Tongue (tissue), 2 donors: ENCODE measurements around the gene UGP2. TPM values are rescaled to one million over a fixed set of nuclear protein-coding genes. Genes with fewer than 3 reads are reported as not detected.
"Not testable (repeated sequence)": the region's sequence is repeated elsewhere in the genome, so short reads cannot be mapped to it uniquely, and the experiment has no call there.

ENCODE experiments used
- DNase-seq: peaks from one replicate; pipeline ENCODE4 v3.0.0-alpha.2; 2015
- total RNA-seq: library from RNA; depleted of rRNA; stranded (reverse); fragments of >200 nt; gene quantifications from one replicate; pipeline ENCODE4 v1.2.3, GENCODE V29; 2014

The UGP2 gene
- total RNA-seq, 1 donor from 2014 or later: 545 TPM

DNA sequence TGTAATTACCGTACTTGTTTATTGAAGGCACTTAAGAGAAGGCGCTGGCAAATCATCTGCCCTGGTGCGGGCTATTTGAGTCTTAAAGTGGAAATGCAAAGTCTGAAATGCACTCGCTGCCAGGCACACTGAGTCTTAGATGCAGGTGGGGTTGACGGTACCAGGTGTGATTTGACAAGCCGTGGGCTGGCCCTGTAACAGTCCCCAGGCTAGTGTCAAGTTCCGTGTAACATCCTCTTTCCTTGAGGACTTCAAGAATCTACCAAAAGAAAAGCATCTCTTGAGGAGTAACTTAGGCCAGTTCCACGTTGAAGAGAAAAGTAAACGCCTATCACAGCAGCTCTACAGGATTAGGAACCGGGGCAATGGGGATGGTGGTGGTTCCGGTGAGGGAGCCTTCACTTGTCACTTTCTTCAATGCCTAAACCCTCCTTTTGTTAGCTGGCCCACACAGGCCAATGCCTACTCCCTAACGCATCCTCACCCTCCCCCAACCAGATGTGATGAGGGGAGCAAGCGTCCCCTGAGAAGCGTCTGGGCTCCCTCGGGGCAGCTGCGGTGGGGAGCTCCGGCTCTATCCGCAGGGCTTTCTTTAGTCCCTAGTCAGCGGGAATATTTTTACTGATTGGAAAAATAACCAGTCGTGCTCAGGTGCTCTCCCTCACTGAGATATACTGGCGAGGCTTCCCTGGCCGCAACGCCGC lies 1.5 kb upstream of the UGP2 start:
- no peak for DNase-seq

DNA sequence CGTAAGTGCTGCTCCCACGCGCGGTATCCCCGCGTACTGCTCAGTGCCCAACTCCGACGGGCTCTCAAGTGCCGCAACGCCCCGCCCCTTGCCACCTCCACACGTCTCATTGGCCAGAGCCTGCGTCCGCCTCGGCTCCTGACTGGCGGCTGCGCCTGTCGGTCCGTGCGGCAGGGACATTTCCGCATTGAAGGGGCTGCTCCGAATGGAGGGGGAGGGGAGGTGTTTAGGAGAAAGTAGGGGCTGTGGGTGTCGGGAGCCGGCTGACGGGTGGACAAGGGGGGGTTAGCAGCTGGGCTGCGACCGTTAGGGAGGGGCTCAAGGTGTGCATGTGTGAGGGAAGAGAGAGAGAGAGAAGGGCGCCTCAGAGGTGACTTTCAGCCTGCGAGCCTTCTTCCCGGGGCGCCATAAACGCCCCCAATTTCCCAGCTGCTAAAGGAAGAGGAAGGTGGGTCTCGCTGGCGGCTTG lies 877 bp upstream of the UGP2 start:
- DNase-seq: peak; percentile 99

DNA sequence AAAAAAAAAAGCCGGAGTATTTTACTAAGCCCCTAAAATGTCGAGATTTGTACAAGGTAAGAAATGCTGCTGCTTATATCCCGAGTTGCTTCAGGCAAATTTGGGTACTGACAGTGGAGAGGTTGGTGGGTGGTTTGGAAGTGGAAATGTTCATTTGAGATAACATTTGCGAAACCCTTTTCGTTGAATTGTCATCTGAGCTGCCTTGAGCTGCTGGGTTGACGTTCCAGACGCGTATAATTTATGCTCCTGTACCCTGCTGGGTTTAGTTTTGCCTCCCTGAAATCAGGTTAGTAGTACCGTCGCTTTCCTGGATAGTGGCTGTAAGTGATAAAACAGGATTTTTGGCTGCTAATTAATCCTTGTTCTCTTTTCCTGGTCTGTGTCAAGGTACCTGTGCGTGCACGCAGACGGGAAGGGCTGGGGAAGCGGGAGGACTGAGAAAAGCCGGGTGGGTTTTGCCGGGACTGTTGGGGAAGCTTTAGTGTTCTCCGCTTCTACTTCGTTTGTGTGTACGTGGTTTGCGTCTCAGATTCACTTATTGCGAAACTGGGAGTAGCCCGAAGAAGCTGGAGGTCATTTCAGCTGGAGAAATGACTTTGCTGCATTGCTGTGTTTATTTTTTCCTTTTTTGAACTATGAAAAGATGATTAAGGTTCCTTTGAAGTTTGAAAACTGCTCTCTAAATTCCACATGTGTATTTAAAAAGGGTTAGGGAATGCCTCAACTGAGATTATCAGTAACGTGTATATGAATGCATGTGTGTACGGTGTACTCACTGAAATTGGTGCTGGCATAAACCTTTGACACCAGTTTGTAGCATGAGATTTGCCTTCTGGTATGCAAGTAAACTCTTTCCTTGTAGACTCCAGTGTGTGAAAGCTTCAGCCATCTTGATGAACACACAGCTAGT lies 709 bp downstream of the UGP2 start:
- DNase-seq: peak; percentile 69

DNA sequence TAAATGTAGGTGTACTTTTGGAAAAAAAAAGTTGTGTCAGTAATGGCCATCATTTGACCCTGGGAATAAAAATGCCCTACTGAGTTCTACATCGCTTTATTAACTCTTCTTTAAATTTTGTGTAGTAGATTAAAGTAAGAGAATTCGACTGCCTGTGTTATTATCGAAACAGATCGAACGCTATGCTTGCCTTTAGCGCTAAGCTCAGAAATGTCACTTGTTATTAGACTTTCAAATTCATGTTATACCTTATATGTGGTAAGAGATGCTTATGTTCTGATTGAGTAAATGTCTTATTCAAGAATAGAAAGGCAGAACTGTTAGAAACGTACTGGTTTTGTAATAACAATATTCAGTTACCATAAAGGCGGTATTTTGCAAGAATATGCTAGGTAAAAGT lies 1.4 kb downstream of the UGP2 start:
- no peak for DNase-seq

DNA sequence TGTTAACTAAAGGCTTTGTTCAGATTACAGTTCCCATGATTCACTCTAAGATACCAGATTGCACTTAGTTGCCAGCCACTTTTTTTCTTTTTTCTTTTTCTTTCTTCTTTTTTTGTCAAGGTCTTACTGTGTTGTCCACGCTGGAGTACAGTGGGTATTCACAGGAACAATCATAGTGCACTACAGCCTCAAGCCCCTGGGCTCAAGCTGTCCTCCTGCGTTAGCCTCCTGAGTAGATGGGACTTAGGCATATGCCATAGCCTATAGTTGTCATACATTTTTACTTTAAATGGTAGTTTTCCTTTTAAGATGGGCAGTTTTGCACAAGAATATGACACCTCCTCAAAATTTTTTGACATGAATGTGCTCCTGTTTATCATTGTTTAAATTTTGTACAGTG lies 2.1 kb downstream of the UGP2 start:
- DNase-seq: no peak

DNA sequence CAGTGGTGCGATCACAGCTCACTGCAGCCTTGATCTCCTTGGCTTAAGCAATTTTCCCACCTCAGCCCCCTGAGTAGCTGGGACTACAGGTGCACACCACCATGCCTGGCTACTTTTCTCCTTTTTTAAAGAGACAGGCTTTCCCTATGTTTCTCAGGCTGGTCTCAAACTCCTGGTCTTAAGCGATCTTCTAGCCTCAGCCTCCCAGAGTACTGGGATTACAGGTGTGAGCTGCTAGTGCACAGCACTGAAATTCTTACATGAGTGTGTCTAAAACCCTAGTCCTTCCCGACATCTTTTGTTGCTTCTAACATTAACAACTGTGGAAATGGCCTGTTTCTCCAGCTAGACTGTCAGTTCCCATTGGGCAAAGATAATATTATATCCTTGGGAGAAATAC lies 2.9 kb downstream of the UGP2 start:
- no peak for DNase-seq

DNA sequence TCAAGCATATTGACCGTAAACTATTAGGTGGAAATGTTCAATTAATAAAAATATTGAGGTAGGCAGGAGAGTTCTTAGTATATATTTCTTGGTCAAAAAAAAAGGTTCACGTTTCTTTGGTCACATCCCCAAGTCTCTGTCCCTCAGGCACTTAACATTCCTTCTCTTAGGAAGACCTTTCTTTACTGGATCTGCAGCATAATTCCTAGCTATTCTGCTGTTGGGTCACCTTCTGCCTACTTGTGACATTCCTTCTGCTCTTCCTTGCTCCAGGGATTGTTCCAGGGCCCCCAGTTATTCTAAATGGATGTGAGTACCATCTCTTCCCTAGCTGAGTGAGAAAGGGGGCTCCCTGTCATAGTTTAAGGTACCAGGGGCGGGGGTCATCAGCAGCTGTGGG lies 4.2 kb downstream of the UGP2 start:
- no peak for DNase-seq

DNA sequence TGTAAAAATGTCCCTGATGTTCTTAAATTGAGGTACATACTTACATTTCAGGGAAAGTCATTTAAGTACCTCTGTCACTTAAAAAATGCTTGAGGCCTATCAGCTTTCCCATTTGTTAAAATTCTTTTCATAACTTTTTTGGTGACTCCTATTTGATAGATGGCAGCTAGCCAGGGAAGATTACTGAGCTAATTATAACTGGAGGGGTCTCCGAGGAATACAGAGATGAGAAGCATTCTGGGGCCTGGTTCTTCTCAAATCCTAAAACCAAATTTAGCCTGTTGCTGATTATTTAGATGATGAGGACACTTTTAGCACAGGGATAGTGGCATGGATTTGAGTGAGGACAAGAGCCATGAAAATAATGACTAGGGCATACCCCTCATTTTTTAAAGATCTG lies 4.8 kb downstream of the UGP2 start:
- peak; percentile 59 for DNase-seq

DNA sequence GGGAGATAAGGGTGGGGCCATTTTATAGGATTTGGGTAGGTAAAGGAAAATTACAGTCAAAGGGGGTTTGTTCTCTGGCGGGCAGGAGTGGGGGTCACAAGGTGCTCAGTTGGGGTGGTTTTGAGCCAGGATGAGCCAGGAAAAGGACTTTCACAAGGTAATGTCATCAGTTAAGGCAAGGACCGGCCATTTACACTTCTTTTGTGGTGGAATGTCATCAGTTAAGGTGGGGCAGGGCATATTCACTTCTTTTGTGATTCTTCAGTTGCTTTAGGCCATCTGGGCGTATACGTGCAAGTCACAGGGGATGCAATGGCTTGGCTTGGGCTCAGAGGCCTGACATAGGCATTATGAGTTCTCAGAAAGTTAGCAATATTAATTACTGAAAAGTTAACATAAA lies 5.9 kb downstream of the UGP2 start:
- not testable (repeated sequence) for DNase-seq

DNA sequence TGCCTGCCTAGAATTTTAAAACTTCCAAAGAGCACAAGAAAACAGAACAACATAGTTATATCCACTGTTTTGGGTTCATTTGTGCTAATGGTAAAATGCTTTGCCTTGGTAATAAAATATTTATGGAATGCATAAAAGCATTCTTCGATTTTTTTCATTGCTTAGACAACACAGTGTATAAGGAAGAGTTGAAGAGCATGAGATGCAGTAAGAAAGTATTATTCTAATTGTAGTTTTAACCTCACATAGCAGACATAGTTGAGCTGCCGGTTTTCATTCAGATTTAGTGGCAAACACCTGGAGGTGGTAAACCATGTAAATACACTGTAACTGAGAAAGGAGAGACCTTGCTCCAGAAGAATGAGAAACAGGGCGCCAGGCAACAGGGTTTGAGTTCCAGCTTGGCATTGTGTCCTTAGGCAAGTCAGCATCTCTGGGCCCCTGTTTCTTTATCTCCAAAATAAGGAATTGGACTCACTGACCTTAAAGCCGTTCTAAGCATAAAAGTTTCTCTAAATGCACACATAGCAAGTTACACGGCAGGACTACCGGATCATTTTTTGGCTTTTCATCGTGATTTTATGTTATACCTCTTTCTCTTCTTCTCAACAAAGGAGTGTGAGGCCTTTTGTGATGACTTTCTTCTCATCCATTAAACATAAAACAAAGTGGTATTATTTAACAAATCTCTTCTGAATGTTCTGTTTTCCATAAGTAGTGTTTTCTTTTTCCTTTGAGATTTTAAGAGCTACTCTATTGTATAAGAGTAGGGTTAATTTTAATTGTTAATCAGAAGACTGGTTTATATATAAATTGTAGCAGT lies 7.9 kb downstream of the UGP2 start:
- DNase-seq: no peak

DNA sequence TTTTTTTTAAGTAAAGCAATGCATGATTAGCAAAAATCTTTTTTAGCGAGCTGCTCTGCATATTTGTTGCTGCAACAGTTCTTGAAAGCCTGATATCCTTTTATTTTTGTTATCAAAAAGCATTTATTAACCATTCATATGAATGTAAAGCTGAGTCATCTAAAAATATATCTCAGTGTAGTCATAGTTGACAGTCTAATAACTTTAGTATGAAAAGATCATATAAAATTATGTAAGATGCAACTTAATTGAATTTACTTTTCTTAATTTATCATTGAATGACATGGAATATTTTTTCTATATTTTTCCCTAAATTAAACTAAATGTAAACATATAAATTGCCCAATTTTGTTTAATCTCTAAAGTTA lies 8.5 kb downstream of the UGP2 start:
- DNase-seq: no peak

DNA sequence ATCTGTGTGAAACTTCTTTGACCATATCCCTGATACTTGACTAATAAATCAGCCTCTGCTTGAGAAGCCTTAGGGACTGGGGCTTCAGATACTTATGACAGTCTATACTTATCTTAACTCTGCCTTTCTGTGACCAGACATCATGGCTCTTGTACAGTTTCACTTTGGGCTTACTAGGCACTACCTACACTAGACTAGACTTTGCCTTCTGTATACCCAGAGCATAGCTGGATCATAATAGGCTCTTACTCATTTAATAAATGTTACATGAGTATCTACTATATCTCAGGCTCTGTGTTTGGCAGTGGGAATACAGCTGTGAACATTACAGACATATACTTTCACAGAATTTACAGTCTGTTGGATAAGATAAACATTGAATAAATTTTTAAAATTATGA lies 9.0 kb downstream of the UGP2 start:
- no peak for DNase-seq

DNA sequence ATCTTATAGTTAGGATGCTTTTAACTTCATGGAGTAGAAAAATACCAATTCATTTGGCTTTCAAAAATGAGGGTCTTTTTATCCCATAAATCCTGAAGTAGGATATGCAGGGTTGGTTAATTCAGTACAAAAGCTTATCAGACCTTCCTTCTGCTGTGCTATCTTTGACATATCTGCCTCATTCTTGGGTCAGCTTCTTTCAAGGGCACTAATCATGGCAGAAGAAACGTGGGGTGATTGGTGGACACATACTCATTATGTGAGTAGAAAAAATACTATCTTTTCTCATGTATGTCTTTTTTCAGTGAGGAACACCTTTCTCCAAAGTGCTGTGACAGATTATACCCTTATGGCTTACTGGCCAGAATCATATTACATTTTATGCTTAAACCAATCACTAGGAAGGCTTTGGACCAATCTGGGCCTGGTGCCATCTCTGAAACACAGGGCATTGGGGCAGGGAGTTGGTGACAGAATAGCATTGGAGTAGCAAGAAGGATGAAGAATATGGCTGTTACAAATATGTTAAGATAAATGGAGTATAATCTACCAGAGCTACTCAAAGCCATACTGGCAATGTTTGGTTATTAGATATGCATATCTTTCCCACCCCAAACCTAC lies 10.1 kb downstream of the UGP2 start:
- DNase-seq: no peak

DNA sequence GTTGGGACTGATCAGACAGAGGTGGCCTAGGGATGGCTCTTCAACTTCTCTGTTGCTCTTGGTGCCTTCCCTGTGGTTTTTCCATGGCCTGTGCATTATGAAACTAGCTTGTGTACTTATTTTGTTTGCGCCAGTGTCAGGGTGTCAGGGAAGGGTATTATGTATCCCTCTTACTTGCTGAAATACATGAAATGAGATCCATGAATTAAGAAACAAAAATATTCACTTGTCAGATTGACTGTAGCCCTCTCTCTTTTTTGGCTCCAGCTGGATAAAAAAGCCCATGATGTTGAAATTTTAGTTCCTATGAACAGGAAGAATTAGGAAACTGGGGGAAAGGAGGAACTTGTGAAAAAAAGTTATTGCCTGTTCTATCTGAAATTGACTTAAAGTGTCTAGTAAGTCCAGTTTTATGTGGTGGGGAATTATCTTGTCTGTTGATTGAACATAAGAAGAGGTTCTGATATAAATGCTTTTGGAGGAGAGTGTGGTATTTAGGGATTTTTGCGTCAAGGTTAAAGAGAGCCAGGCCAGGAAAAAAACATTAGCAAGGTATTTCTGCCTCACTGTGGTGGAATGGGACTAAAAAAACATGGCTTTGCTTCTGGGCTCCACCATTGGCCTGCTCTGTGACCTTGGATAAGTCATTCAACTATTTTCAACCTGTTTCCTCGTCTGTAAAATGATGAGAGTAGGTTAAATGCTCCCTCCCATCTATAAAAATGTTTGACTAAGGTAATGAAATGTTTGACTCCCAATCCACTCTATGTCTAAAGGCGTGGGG lies 12.0 kb downstream of the UGP2 start:
- DNase-seq: no peak

DNA sequence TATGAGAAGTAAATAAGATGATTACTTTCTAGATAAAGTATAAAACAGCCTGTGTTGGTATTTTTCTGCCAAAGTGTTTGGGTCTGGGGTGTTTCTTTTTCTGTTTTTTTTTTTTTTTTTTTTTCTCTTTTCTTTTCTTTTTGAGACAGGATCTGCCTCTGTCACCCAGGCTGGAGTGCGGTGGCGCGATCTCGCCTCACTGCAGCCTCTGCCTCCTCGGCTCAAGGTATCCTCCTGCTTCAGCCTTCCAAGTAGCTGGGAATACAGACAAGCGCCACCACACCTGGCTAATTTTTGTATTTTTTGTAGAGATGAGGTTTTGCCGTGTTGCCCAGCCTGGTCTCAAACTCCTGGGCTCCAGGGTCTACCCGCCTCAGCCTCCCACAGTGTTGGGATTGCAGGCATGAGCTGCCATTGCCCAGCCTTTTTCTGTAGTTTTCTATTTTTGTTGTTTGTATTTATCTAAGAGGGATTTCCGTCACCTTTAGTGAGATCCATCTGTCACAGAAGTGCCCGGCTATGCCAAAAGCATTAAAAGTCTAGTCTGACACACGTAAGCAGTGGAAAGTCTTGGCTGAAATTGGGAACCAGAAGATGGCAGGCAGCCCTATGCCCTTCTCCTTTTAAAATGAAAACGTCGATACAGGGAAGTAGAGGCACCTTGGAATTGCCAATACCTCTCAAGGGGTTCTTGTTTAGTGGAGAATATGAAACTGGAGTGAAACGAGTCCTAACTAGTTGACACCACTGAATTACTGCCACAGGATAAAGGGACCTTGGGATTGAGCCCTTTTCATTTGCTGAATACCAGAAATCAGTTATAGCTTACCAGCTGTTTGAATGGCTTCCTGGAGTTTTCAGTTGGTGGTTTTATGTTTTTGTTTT lies 14.0 kb downstream of the UGP2 start:
- DNase-seq: no peak

DNA sequence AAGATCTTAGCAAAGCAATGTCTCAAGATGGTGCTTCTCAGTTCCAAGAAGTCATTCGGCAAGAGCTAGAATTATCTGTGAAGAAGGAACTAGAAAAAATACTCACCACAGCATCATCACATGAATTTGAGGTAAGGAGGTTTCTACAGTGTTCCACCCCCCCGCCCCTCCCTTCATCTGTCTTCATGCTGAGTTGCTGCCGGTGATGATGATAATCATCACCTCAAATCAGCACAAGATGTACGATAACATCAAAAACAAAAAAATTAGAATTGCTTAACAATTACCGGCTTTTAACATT lies 14.6 kb downstream of the UGP2 start:
- no peak for DNase-seq

DNA sequence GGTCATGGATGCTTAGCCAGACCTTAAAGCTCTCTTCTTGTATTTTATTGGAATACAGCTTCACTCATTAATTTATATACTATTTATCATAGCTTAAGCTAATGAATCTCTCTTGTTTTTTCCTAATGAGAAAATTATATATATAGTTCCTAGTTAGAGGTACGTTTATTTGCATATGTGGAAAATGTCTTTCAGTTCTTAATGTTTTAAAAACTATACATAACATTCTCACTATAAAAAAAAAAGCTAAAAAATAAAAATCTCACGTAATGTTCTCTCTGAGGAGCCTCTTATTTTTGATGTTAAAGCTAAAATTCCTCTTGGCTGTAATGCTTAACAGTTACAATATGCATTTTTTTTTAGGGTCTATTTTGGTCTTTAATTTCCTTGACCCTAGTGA lies 16.6 kb downstream of the UGP2 start:
- DNase-seq: no peak

DNA sequence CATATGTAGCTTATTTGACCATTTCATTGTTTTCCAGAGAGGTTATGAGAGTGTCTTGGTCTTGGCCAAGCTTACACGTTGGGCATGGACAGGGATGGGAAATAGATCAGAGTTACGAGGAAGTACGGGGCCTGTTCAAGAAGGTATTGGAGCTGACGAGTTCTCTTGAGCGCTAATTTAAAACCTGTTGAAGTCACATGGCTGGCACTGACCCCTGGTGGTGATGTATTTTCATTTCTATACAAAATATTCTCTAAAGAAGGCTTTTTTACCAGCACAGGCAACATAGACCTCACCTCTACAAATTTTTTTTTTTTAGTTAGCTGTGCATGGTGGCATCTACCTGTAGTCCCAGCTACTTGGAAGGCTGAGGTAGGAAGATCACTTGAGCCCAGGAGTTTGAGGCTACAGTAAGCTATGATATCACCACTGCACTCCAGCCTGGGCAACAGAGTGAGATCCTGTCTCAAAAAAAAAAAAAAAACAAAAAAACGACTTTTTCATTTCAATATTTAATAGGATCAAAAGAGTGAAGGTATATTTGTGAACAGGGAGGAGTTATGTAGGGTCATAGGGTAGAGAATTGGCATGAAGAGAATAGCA lies 19.6 kb downstream of the UGP2 start:
- DNase-seq: peak; percentile 74

DNA sequence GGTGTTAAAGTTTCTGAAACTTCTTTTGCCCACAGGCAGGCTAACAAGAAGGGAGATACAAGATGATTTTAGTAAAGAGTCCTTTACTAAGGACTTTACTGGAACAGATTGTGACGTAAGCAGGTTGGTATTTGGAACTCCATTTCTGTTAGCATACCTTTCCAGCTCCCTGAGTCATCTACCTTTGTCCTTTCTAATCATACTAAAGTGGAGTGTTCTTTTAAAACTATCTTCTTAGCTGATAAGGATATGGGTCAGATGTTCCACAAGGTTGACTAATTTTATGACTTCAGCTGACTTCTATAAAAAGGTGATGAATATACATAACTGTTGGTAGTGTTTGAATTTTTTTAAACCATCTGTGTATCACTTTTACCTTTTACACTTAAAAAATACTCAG lies 21.1 kb downstream of the UGP2 start:
- DNase-seq: no peak

DNA sequence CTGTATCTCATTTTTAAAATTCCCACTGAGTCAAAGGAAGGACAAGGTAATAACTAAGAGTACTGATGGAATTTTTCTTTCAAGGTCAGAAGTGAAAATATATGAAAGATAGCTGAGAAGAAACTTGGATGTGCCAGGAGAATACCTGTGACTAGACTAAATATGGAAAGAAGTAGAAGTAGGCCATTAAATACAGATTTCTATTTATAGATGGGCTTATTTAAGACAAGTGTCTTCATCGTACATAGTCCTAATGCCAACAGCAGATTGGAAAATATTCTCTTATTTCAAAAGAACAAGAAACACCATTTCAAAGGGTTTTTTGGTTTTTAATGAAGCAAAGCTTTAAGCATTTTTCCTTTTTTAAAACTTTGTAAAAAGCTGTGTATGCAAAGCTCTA lies 22.0 kb downstream of the UGP2 start:
- no peak for DNase-seq
